Keratinocyte (primary cell): Measurements from ENCODE around the gene GCHFR.

ENCODE experiments used
- CTCF ChIP-seq, 3 experiments: IDR thresholded peaks in 1 of 3; conservative IDR thresholded peaks in 1 of 3; optimal IDR thresholded peaks in 1 of 3; 2 replicates in 2 of 3; 3 replicates in 1 of 3; pipeline versions ENCODE3 to v1.5.1; 2011; ENCODE audit warnings: low read length in 3 of 3, mild to moderate bottlenecking in 3 of 3, moderate library complexity in 2 of 3, control low read depth in 1 of 3, inconsistent platforms in 1 of 3; ENCODE audit not compliant: insufficient read depth in 2 of 3; ENCODE audit errors: extremely low read depth in 1 of 3
- EZH2 ChIP-seq: IDR thresholded peaks from one replicate; pipeline ENCODE4 v1.6.1; 2012; ENCODE audit warnings: inconsistent platforms, mild to moderate bottlenecking, low read length, moderate library complexity

DNA sequence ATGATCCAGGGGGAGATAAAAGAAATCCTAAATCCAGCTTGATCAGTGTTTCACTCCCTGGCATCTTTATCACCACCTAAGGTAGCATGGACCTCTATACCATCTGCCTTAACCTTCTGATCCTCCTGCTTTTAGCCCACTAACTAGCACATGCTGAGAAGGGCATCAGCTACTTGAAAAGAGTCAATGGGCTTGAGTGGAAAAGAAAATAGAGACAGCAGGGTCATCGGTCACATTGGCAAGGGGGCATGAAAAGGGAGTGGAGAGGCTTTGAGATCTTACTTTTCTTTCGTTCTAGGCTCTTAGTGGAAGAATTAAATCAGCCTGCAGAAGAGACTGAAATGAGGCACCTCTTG lies 42.8 kb downstream of the GCHFR start:
- TF ChIP-seq EZH2 (no peak), CTCF (optimal IDR thresholded peaks at IDR 0.05 in 1 of 3, IDR thresholded peaks at IDR 0.05 in 1 of 3, conservative IDR thresholded peaks at IDR 0.05 in 1 of 3; ENCODE audit: extremely low read depth in 1 of 3, insufficient read depth in 2 of 3, low read length in 3 of 3) (no peak)
